Kidney epithelial cell (primary cell): ENCODE data around the gene SERTAD1. TPM values are rescaled to one million over a fixed set of nuclear protein-coding genes. Genes with fewer than 3 reads are reported as not detected.

ENCODE experiments used
- DNase-seq: peaks from one replicate; pipeline ENCODE4 v3.0.0-alpha.2; 2010; ENCODE audit warnings: low read depth
- H3K27me3 ChIP-seq: 2 replicates; pipeline ENCODE4 v1.6.0; 2011; ENCODE audit warnings: low read length; ENCODE audit not compliant: control insufficient read depth, insufficient read depth
- H3K36me3 ChIP-seq: 2 replicates; pipeline ENCODE4 v1.5.1; 2011; ENCODE audit warnings: low read length; ENCODE audit not compliant: control insufficient read depth, insufficient read depth
- H3K4me3 ChIP-seq: 2 replicates; pipeline ENCODE4 v1.5.1; 2011; ENCODE audit warnings: low read depth, mild to moderate bottlenecking, control low read depth, low read length
- CTCF ChIP-seq: IDR thresholded peaks from 2 replicates; pipeline ENCODE4 v1.5.1; 2011; ENCODE audit warnings: mild to moderate bottlenecking, moderate library complexity, low read length, control low read depth, inconsistent platforms; ENCODE audit not compliant: insufficient read depth, poor library complexity, severe bottlenecking
- total RNA-seq: library from RNA; depleted of rRNA; stranded (reverse); fragments of >200 nt; gene quantifications from 2 replicates; pipeline ENCODE4 v1.2.3, GENCODE V29; 2015

SERTAD1 gene
- total RNA-seq, 1 donor from 2014 or later: 12.3 TPM

GRCh38 chr19:40453151-40453735 is 27.5 kb upstream of the SERTAD1 start:
- H3K36me3 ChIP-seq: no peaks in the 10 kb centered on the region
- DNase-seq: no peak
- TF ChIP-seq CTCF: no peak
- H3K4me3 ChIP-seq: no peak overlapping the region
- H3K27me3 ChIP-seq: no peaks in the 10 kb centered on the region

GRCh38 chr19:40452016-40452415 is 26.2 kb upstream of the SERTAD1 start:
- H3K4me3 ChIP-seq: no peak overlapping the region
- TF ChIP-seq CTCF: no peak
- no peaks in the 10 kb centered on the region for H3K27me3 ChIP-seq
- DNase-seq: no peak
- no peaks in the 10 kb centered on the region for H3K36me3 ChIP-seq

- H3K4me3 ChIP-seq: no peak overlapping the region
Measured at GRCh38 chr19:40450664-40451063, 24.9 kb upstream of the SERTAD1 start.

GRCh38 chr19:40449506-40449905 is 23.7 kb upstream of the SERTAD1 start:
- Histone ChIP-seq H3K27me3 (no peaks in the 10 kb centered on the region), H3K4me3 (no peak overlapping the region), H3K36me3 (no peaks in the 10 kb centered on the region)
- no peak for DNase-seq
- no peak for TF ChIP-seq CTCF

More at GRCh38 chr19:40450664-40451063, 24.9 kb upstream of the SERTAD1 start:
- Histone ChIP-seq H3K27me3 (no peaks in the 10 kb centered on the region), H3K36me3 (no peaks in the 10 kb centered on the region)
- DNase-seq: no peak
- no peak for TF ChIP-seq CTCF

GRCh38 chr19:40446263-40446784 is 20.5 kb upstream of the SERTAD1 start:
- DNase-seq: no peak
- Histone ChIP-seq H3K4me3 (no peak overlapping the region), H3K27me3 (no peaks in the 10 kb centered on the region), H3K36me3 (peaks cover 1% of the 10 kb centered on the region)
- no peak for TF ChIP-seq CTCF

- H3K36me3 ChIP-seq: peaks cover 1% of the 10 kb centered on the region
- H3K4me3 ChIP-seq: no peak overlapping the region
- DNase-seq: no peak
- no peaks in the 10 kb centered on the region for H3K27me3 ChIP-seq
- TF ChIP-seq CTCF: no peak
Measured at GRCh38 chr19:40445780-40446262, 20.0 kb upstream of the SERTAD1 start.
